HepG2 (cell line): Measurements from ENCODE around the gene MT1G. TPM values are rescaled to one million over a fixed set of nuclear protein-coding genes. Genes with fewer than 3 reads are reported as not detected.

Experiments used
- AGO1 ChIP-seq: fragments of 200-400 bp; formaldehyde crosslinking; IDR thresholded peaks from 2 replicates; pipeline ENCODE4 v1.6.1; 2017; ENCODE audit warnings: mild to moderate bottlenecking, low read depth, low read length, moderate library complexity; ENCODE audit not compliant: poor library complexity, severe bottlenecking
- HDAC1 ChIP-seq: sonication (generic); formaldehyde crosslinking; IDR thresholded peaks from 2 replicates; pipeline ENCODE4 v1.5.1; 2020; ENCODE audit warnings: mild to moderate bottlenecking, missing genetic modification reagents
- KMT2A ChIP-seq: sonication (generic); formaldehyde crosslinking; IDR thresholded peaks from 2 replicates; pipeline ENCODE4 v1.4.0; 2020; ENCODE audit warnings: missing genetic modification reagents
- NR2F6 ChIP-seq, 2 experiments: IDR thresholded peaks; 2 replicates each; pipeline ENCODE4 v1.6.1; 2016; ENCODE audit warnings: antibody characterized with exemption in 1 of 2, mild to moderate bottlenecking in 1 of 2
- PAWR ChIP-seq: sonication (generic); formaldehyde crosslinking; IDR thresholded peaks from 2 replicates; pipeline ENCODE4 v1.4.0; 2020; ENCODE audit warnings: missing genetic modification reagents, mild to moderate bottlenecking, borderline replicate concordance
- TEAD2 ChIP-seq: sonication (generic); formaldehyde crosslinking; IDR thresholded peaks from 2 replicates; pipeline ENCODE4 v1.9.0; 2021; ENCODE audit warnings: missing genetic modification reagents
- ZFP82 ChIP-seq: sonication (generic); formaldehyde crosslinking; IDR thresholded peaks from 2 replicates; pipeline ENCODE4 v1.5.1; 2020; ENCODE audit warnings: mild to moderate bottlenecking, missing genetic modification reagents, borderline replicate concordance
- ZFY ChIP-seq: sonication (generic); formaldehyde crosslinking; IDR thresholded peaks from 2 replicates; pipeline ENCODE4 v1.4.0; 2020; ENCODE audit warnings: missing genetic modification reagents
- ZNF121 ChIP-seq: sonication (generic); formaldehyde crosslinking; IDR thresholded peaks from 2 replicates; pipeline ENCODE4 v1.5.0; 2020; ENCODE audit warnings: mild to moderate bottlenecking, missing genetic modification reagents
- ZNF430 ChIP-seq: sonication (generic); formaldehyde crosslinking; IDR thresholded peaks from 2 replicates; pipeline ENCODE4 v1.9.0; 2021; ENCODE audit warnings: mild to moderate bottlenecking, missing genetic modification reagents
- ZNF546 ChIP-seq: sonication (generic); formaldehyde crosslinking; conservative IDR thresholded peaks from 2 replicates; pipeline ENCODE4 v1.8.1; 2023; ENCODE audit warnings: mild to moderate bottlenecking, missing genetic modification reagents
- ZNF557 ChIP-seq: sonication (generic); formaldehyde crosslinking; IDR thresholded peaks from 2 replicates; pipeline ENCODE4 v1.4.0; 2020; ENCODE audit warnings: missing genetic modification reagents
- ZNF670 ChIP-seq: sonication (generic); formaldehyde crosslinking; IDR thresholded peaks from 2 replicates; pipeline ENCODE4 v1.8.0; 2022; ENCODE audit warnings: mild to moderate bottlenecking, missing genetic modification reagents, borderline replicate concordance
- polyA plus RNA-seq, 8 experiments: library from polyadenylated mRNA; depleted of rRNA in 3 of 8; stranded (reverse) in 7 of 8; unstranded in 1 of 8; fragments of >200 nt; fragmentation: Illumina TruSeq in 4 of 8; extraction: Trizol in 4 of 8; gene quantifications; 2 replicates each; pipeline versions ENCODE4 v1.2.1 to v1.2.3, GENCODE V29; 2011 to 2016; ENCODE audit warnings: low read depth in 4 of 8, missing spikeins in 1 of 8, mixed read lengths in 1 of 8; ENCODE audit not compliant: insufficient read depth in 1 of 8
- total RNA-seq, 5 experiments: library from RNA; depleted of rRNA; stranded (reverse); fragments of >200 nt; fragmentation: Illumina TruSeq; extraction: Trizol; gene quantifications; 2 replicates each; pipeline ENCODE4 v1.2.3, GENCODE V29; 2016; ENCODE audit warnings: low read depth in 1 of 5
- TF ChIP-seq, protein P1 (sequence below): sonication (generic); formaldehyde crosslinking; IDR thresholded peaks from 2 replicates; pipeline ENCODE4 v1.4.0; 2020; ENCODE audit warnings: missing genetic modification reagents
- TF ChIP-seq, protein P2 (sequence below): sonication (generic); formaldehyde crosslinking; conservative IDR thresholded peaks from 2 replicates; pipeline ENCODE4 v1.8.0; 2022; ENCODE audit warnings: mild to moderate bottlenecking, moderate library complexity, missing genetic modification reagents
- TF ChIP-seq, protein P3 (sequence below): fragments of 450-650 bp; IDR thresholded peaks from 2 replicates; pipeline ENCODE4 v1.6.1; 2017; ENCODE audit warnings: mild to moderate bottlenecking
- TF ChIP-seq, protein P4 (sequence below): sonication (generic); formaldehyde crosslinking; IDR thresholded peaks from 2 replicates; pipeline ENCODE4 v1.4.0; 2020; ENCODE audit warnings: missing genetic modification reagents
- TF ChIP-seq, protein P5 (sequence below): sonication (generic); formaldehyde crosslinking; IDR thresholded peaks from 2 replicates; pipeline ENCODE4 v1.4.0; 2020; ENCODE audit warnings: mild to moderate bottlenecking, missing genetic modification reagents
- TF ChIP-seq, protein P6 (sequence below): sonication (generic); formaldehyde crosslinking; IDR thresholded peaks from 2 replicates; pipeline ENCODE4 v1.4.0; 2020; ENCODE audit warnings: missing genetic modification reagents

Gene MT1G
- total and polyA plus RNA-seq, 2 of the 13 experiments (the other 11 are each of a cell fraction or from before 2014, with no cell fraction given), result 3.6 to 377 TPM

DNA sequence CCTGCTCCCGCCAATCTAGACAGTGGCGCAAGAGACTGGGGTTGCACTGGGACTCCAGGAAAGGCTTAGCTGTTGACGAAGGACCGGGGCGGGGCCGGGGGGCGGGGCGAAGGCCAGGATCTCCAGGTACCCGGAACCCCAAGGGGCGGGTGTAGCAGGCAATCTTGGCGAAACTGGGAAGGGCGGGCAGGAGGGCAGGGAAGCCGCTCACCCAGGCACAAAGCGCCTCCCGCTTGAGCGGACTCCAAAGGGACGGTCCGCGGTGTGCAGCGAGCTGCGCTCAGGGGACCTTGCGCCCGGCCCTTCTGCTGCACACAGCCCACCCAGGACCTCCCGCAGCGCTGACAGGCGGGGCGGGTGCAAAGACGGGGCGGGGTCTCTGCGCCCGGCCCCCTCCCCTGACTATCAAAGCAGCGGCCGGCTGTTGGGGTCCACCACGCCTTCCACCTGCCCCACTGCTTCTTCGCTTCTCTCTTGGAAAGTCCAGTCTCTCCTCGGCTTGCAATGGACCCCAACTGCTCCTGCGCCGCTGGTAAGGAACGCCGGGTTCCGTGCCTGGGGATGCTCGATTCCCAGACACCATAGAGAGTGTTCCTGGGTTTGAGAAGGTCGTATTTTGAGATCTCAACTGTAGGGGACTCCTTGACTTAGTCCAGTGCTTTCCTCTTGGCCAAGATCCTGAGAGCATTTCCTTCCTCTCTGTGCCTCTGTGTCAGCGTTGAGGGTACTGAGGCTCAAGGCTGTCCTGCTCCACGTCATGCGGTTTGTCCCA is 10.1 kb downstream of the MT1G start, which contains the start of gene MT1F (continued):
- TF ChIP-seq, protein P1, sequence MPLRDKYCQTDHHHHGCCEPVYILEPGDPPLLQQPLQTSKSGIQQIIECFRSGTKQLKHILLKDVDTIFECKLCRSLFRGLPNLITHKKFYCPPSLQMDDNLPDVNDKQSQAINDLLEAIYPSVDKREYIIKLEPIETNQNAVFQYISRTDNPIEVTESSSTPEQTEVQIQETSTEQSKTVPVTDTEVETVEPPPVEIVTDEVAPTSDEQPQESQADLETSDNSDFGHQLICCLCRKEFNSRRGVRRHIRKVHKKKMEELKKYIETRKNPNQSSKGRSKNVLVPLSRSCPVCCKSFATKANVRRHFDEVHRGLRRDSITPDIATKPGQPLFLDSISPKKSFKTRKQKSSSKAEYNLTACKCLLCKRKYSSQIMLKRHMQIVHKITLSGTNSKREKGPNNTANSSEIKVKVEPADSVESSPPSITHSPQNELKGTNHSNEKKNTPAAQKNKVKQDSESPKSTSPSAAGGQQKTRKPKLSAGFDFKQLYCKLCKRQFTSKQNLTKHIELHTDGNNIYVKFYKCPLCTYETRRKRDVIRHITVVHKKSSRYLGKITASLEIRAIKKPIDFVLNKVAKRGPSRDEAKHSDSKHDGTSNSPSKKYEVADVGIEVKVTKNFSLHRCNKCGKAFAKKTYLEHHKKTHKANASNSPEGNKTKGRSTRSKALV, result peak; percentile 97
- TF ChIP-seq, protein P2, sequence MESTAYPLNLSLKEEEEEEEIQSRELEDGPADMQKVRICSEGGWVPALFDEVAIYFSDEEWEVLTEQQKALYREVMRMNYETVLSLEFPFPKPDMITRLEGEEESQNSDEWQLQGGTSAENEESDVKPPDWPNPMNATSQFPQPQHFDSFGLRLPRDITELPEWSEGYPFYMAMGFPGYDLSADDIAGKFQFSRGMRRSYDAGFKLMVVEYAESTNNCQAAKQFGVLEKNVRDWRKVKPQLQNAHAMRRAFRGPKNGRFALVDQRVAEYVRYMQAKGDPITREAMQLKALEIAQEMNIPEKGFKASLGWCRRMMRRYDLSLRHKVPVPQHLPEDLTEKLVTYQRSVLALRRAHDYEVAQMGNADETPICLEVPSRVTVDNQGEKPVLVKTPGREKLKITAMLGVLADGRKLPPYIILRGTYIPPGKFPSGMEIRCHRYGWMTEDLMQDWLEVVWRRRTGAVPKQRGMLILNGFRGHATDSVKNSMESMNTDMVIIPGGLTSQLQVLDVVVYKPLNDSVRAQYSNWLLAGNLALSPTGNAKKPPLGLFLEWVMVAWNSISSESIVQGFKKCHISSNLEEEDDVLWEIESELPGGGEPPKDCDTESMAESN (CRISPR knock-in tag), result no peak
- TF ChIP-seq ZNF670 (CRISPR knock-in tag) (no peak), ZNF546 (0 out of 2 replicates have a peak, but pooled peaks have one; percentile 67), NR2F6 (IDR thresholded peaks at IDR 0.05) (no peak), NR2F6 (CRISPR knock-in tag; IDR thresholded peaks at IDR 0.05) (0 out of 2 replicates have a peak, but pooled peaks have one; percentile 43), TEAD2 (CRISPR knock-in tag) (no peak; the same call in 1 of the 2 replicates), ZNF557 (CRISPR knock-in tag) (no peak), ZNF121 (CRISPR knock-in tag) (0 out of 2 replicates have a peak, but pooled peaks have one; percentile 17), ZNF430 (CRISPR knock-in tag) (peak; percentile 68; the same call in 1 of the 2 replicates), ZFP82 (CRISPR knock-in tag) (no peak), KMT2A (no peak), ZFY (CRISPR knock-in tag) (no peak), AGO1 (no peak), HDAC1 (peak; percentile 55), PAWR (CRISPR knock-in tag) (no peak)
- TF ChIP-seq, protein P3, sequence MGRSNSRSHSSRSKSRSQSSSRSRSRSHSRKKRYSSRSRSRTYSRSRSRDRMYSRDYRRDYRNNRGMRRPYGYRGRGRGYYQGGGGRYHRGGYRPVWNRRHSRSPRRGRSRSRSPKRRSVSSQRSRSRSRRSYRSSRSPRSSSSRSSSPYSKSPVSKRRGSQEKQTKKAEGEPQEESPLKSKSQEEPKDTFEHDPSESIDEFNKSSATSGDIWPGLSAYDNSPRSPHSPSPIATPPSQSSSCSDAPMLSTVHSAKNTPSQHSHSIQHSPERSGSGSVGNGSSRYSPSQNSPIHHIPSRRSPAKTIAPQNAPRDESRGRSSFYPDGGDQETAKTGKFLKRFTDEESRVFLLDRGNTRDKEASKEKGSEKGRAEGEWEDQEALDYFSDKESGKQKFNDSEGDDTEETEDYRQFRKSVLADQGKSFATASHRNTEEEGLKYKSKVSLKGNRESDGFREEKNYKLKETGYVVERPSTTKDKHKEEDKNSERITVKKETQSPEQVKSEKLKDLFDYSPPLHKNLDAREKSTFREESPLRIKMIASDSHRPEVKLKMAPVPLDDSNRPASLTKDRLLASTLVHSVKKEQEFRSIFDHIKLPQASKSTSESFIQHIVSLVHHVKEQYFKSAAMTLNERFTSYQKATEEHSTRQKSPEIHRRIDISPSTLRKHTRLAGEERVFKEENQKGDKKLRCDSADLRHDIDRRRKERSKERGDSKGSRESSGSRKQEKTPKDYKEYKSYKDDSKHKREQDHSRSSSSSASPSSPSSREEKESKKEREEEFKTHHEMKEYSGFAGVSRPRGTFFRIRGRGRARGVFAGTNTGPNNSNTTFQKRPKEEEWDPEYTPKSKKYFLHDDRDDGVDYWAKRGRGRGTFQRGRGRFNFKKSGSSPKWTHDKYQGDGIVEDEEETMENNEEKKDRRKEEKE, result no peak
- TF ChIP-seq, protein P4, sequence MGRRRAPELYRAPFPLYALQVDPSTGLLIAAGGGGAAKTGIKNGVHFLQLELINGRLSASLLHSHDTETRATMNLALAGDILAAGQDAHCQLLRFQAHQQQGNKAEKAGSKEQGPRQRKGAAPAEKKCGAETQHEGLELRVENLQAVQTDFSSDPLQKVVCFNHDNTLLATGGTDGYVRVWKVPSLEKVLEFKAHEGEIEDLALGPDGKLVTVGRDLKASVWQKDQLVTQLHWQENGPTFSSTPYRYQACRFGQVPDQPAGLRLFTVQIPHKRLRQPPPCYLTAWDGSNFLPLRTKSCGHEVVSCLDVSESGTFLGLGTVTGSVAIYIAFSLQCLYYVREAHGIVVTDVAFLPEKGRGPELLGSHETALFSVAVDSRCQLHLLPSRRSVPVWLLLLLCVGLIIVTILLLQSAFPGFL (CRISPR knock-in tag), result no peak
- TF ChIP-seq, protein P5, sequence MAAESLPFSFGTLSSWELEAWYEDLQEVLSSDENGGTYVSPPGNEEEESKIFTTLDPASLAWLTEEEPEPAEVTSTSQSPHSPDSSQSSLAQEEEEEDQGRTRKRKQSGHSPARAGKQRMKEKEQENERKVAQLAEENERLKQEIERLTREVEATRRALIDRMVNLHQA (CRISPR knock-in tag), result no peak
- TF ChIP-seq, protein P6, sequence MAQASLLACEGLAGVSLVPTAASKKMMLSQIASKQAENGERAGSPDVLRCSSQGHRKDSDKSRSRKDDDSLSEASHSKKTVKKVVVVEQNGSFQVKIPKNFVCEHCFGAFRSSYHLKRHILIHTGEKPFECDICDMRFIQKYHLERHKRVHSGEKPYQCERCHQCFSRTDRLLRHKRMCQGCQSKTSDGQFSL, result no peak
